CD4-positive, alpha-beta T cell treated with Interleukin-12 subunit alpha and Interleukin-12 subunit beta, for 1 hour (primary cell): Measurements from ENCODE around the gene BTG2.

Experiments used
- DNase-seq: peaks from one replicate; pipeline ENCODE4 v3.0.0-alpha.2; 2020

The BTG2 gene

GRCh38 chr1:203346060-203346768 is 40.9 kb downstream of the BTG2 start:
- no peak for DNase-seq

GRCh38 chr1:203346769-203347102 is 41.4 kb downstream of the BTG2 start:
- DNase-seq: no peak

DNA sequence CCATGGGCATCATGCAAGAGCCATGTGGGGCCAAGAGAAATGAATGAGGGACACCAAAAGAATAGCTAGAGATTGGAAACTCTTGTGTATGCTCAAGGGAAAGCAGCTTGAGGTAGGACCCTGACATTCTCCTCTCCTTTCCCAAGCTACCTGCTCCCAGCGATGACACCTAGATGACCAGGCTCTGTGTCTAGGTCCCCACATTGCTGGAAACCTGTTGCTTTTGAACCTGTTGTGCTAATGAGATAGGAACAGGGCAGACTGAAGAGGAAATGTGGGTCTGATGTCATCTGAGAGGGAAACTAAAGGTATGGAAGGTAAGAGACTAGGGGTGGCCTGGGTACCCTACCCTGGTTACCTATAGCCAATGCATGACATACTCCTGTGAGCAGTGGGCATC is 43.8 kb downstream of the BTG2 start:
- no peak for DNase-seq

DNA sequence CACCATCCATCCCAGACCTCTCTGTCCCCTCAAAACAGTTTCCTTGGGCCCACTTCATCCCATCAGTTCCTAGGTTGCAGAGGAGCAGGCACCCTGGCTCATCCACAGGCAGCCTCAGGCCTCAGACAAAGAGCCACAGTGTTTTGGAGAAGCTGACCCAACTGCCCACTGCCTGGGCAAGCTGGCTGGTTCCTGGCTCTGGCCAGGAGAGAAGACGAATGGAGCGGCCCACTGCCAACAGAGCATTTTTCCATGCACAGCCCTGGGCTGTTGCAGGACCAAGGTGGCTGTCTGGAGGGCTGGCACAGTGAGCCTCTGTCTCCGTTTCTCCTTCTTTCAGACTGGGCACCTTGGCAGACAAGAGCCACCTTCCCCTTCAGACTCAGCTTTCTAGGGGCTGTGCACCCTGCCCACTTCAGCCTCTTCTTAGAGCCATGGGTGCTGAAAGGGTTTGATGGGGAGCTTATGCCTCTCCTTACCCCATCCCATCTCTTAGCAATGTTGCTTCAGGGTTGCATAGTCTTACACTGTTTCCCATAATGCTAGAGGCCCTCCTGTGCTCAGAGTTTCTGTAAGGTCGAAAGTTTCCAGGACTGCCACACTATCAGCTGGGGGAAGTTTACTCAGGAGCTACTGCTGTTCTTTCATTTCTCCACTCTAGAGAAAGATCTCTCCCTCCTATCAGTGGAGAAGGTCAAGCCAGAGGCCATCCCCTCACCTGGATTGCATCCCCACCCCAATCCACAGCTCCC is 44.6 kb downstream of the BTG2 start:
- no peak for DNase-seq

DNA sequence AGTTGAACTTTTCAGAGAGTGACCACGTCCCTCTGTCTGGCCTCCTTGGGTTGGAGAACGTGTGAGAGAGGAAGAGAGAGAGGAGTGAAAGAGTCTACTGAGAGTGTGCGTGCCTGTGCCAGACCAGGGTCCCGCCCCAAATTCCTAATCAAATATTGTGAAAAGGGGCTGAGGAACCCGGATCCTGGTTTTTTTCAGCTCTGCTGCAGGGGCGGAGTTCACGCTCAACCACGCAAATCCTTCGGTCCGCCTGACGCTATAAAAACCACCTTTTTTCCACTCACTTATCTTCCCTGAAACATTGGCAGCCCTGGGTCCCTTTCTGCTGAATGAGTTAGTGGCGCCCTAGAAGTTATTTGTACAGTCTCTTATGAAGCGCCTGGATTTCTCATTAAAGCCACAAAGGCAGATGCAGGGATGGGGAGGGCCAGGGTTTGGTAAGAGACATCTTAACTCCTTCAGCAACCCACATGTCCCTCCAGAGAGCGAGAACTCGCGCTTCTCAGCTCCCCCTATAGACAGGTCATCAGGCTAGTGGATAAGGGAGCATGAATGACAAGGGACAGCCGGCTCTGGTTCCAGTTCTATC is 45.8 kb downstream of the BTG2 start, which contains the start of gene FMOD:
TSS of gene FMOD (minus strand) at position 86 of the 589 bp plus-strand sequence. CDS start 2,852 bp downstream, outside the sequence.
- DNase-seq: no peak

- DNase-seq: no peak
Measured at GRCh38 chr1:203353486-203353885, 48.2 kb downstream of the BTG2 start.

DNA sequence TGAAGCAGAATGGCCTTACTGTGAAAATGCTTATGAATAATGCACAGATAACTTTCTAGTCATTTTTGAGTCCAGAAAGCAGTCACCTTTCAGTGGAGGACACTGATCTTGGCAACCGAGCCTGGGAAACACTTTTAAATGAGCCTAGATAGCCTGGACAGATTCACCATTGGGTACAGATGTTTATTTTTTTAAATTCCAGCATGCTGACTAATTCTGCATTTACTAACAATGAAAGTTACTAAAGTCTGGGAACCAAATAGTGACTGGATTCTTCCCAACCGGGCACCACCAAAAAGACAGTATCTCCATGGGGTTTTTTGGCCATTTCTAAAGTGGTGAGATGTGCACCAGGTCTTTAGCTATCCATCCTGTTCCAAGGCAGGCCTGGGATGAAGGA is 48.9 kb downstream of the BTG2 start:
- no peak for DNase-seq

GRCh38 chr1:203359010-203359571 is 53.8 kb downstream of the BTG2 start:
- DNase-seq: no peak
